ENCODE data around the gene CPED1.

DNA sequence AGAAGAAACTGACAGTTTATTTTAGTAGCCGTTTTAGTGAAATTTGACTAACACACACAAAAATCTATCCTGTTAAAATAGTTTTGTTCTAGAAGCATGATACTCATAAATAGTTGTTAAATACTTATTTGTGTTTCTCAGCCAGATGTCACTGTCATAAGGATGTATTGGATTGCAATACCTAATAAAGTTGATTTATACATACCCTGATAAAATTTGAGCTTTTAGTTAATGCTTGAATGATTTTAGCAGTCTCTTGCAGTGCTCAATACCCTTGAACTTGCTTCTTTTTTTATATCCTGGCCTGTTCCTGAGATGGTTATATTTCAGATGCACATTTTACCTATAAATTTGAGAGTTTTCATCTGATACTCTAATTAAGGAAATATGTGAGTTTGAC lies 27.8 kb upstream of the CPED1 start:
- TF ChIP-seq CTCF (IDR thresholded peaks at IDR 0.05) (no peak), ZFX (IDR thresholded peaks at IDR 0.05; ENCODE audit: borderline replicate concordance) (no peak)

All from 22Rv1 (cell line).